GM20000 (cell line): ENCODE results near the gene TAS1R3.

Experiments
- DNase-seq: peaks from one replicate; pipeline ENCODE4 v3.0.0; 2012; ENCODE audit warnings: low spot score
- CTCF ChIP-seq: IDR thresholded peaks from 2 replicates; pipeline ENCODE4 v1.5.1; 2012; ENCODE audit warnings: mild to moderate bottlenecking, control low read depth; ENCODE audit errors: extremely low read depth, missing control alignments

TAS1R3 gene

GRCh38 chr1:1318777-1319645 lies 12.1 kb upstream of the TAS1R3 start:
- DNase-seq = no peak
- no peak for TF ChIP-seq CTCF

- no peak for TF ChIP-seq CTCF
- DNase-seq = no peak
These were observed 11.5 kb upstream of the TAS1R3 start for GRCh38 chr1:1319646-1319941.

GRCh38 chr1:1320666-1321448 lies 10.2 kb upstream of the TAS1R3 start:
- TF ChIP-seq CTCF = no peak
- no peak for DNase-seq

- no peak for TF ChIP-seq CTCF
- no peak for DNase-seq
These were observed 9.6 kb upstream of the TAS1R3 start for GRCh38 chr1:1321477-1321876.

GRCh38 chr1:1322418-1322817 lies 8.7 kb upstream of the TAS1R3 start:
- no peak for TF ChIP-seq CTCF

GRCh38 chr1:1322952-1323351 lies 8.1 kb upstream of the TAS1R3 start:
- no peak for TF ChIP-seq CTCF

More at GRCh38 chr1:1322418-1322817, 8.7 kb upstream of the TAS1R3 start:
- DNase-seq = no peak

GRCh38 chr1:1324084-1324523 lies 7.0 kb upstream of the TAS1R3 start:
- no peak for DNase-seq
- TF ChIP-seq CTCF = no peak

More at GRCh38 chr1:1322952-1323351, 8.1 kb upstream of the TAS1R3 start:
- DNase-seq = no peak
